Nephron (organoid): ENCODE results near the gene EIF4E.
"Not testable (repeated sequence)": the region's sequence is repeated elsewhere in the genome, so short reads cannot be mapped to it uniquely, and the experiment has no call there.

Source experiments
- H3K27ac Mint-ChIP-seq, 3 experiments: 2 replicates each; pipeline ENCODE4 v1.8.0; 2020; ENCODE audit warnings: mixed read lengths in 3 of 3, mild to moderate bottlenecking in 2 of 3, moderate library complexity in 1 of 3
- H3K27me3 Mint-ChIP-seq: 2 replicates; pipeline ENCODE4 v1.8.0; 2021; ENCODE audit warnings: low read depth, mild to moderate bottlenecking, moderate library complexity, mixed read lengths
- H3K36me3 Mint-ChIP-seq: 2 replicates; pipeline ENCODE4 v1.8.0; 2020; ENCODE audit warnings: low read depth, mixed read lengths
- H3K4me1 Mint-ChIP-seq: 2 replicates; pipeline ENCODE4 v1.8.0; 2020; ENCODE audit warnings: mixed read lengths
- H3K4me3 Mint-ChIP-seq, 3 experiments: 2 replicates each; pipeline ENCODE4 v1.8.0; 2020; ENCODE audit warnings: mild to moderate bottlenecking in 3 of 3, mixed read lengths in 3 of 3, moderate library complexity in 2 of 3
- H3K9me3 Mint-ChIP-seq: 2 replicates; pipeline ENCODE4 v1.8.0; 2020; ENCODE audit warnings: mixed read lengths
- CTCF ChIP-seq, 3 experiments: fragments of 200-600 bp; sonication (generic); IDR thresholded peaks; one replicate each; pipeline ENCODE4 v1.5.0; 2021; ENCODE audit warnings: antibody characterized with exemption in 3 of 3; ENCODE audit not compliant: unreplicated experiment in 3 of 3

Gene EIF4E

GRCh38 chr4:98928131-98928504 lies 815 bp downstream of the EIF4E start:
- peaks cover 26% of the 10 kb centered on the region for H3K36me3 Mint-ChIP-seq
- peak overlapping the region; percentile 90 to 98 (median 97) for H3K27ac Mint-ChIP-seq
- TF ChIP-seq CTCF (IDR thresholded peaks at IDR 0.05; ENCODE audit: unreplicated experiment in 3 of 3) = no peak
- peaks cover 5% of the 10 kb centered on the region for H3K9me3 Mint-ChIP-seq
- H3K27me3 Mint-ChIP-seq = peaks cover 3% of the 10 kb centered on the region
- peaks cover 6% of the 10 kb centered on the region for H3K4me1 Mint-ChIP-seq
- peak overlapping the region; percentile 95 to 98 (median 98) for H3K4me3 Mint-ChIP-seq

- Mint-ChIP-seq H3K36me3 (peaks cover 37% of the 10 kb centered on the region), H3K4me3 (peak overlapping the region; percentile 50 to 58 (median 50))
- H3K27ac Mint-ChIP-seq, H3K27me3 Mint-ChIP-seq, H3K9me3 Mint-ChIP-seq, H3K4me1 Mint-ChIP-seq: not testable (repeated sequence)
Measured at GRCh38 chr4:98926257-98926656, 2.7 kb downstream of the EIF4E start.

GRCh38 chr4:98921292-98921691 lies 7.6 kb downstream of the EIF4E start:
- Mint-ChIP-seq H3K9me3 (no peaks in the 10 kb centered on the region), H3K27me3 (no peaks in the 10 kb centered on the region), H3K36me3 (peaks cover 58% of the 10 kb centered on the region), H3K4me3 (no peak overlapping the region), H3K27ac (peak overlapping the region in 1 of 3 experiments; percentile 89), H3K4me1 (peaks cover 12% of the 10 kb centered on the region)
- no peak for TF ChIP-seq CTCF (IDR thresholded peaks at IDR 0.05; ENCODE audit: unreplicated experiment in 3 of 3)

GRCh38 chr4:98919996-98920395 lies 8.9 kb downstream of the EIF4E start:
- H3K36me3 Mint-ChIP-seq = peaks cover 54% of the 10 kb centered on the region
- TF ChIP-seq CTCF (IDR thresholded peaks at IDR 0.05; ENCODE audit: unreplicated experiment in 3 of 3) = no peak
- no peaks in the 10 kb centered on the region for H3K9me3 Mint-ChIP-seq
- no peaks in the 10 kb centered on the region for H3K27me3 Mint-ChIP-seq
- H3K4me1 Mint-ChIP-seq = peaks cover 14% of the 10 kb centered on the region
- H3K4me3 Mint-ChIP-seq = no peak overlapping the region
- H3K27ac Mint-ChIP-seq = no peak overlapping the region

DNA sequence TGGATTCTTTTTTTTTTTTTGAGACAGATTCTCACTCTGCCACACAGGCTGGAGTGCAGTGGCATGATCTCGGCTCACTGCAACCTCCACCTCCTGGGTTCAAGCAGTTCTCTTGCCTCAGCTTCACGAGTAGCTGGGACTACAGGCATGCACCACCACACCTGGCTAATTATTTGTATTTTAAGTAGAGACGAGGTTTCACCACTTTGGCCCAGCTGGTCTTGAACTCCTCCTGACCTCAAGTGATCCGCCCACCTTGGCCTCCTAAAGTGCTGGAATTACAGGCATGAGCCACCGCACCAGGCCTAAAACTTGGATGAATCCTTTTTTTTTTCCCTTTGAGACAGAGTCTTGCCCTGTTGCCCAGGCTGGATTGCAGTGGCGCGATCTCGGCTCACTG lies 18.2 kb downstream of the EIF4E start:
- not testable (repeated sequence) for H3K4me3 Mint-ChIP-seq

GRCh38 chr4:98909646-98910401 lies 19.1 kb downstream of the EIF4E start:
- H3K36me3 Mint-ChIP-seq = peaks cover 17% of the 10 kb centered on the region
- TF ChIP-seq CTCF (IDR thresholded peaks at IDR 0.05; ENCODE audit: unreplicated experiment in 3 of 3) = no peak
- peaks cover 21% of the 10 kb centered on the region for H3K4me1 Mint-ChIP-seq
- H3K27me3 Mint-ChIP-seq = no peaks in the 10 kb centered on the region
- H3K9me3 Mint-ChIP-seq = no peaks in the 10 kb centered on the region
- H3K4me3 Mint-ChIP-seq = no peak overlapping the region
- peak overlapping the region in 2 of 3 experiments; percentile 33 to 34 for H3K27ac Mint-ChIP-seq

More for the DNA sequence above, 18.2 kb downstream of the EIF4E start:
- not testable (repeated sequence) for H3K27ac Mint-ChIP-seq, H3K9me3 Mint-ChIP-seq, H3K27me3 Mint-ChIP-seq
- Mint-ChIP-seq H3K4me1 (peaks cover 21% of the 10 kb centered on the region), H3K36me3 (peaks cover 15% of the 10 kb centered on the region)

DNA sequence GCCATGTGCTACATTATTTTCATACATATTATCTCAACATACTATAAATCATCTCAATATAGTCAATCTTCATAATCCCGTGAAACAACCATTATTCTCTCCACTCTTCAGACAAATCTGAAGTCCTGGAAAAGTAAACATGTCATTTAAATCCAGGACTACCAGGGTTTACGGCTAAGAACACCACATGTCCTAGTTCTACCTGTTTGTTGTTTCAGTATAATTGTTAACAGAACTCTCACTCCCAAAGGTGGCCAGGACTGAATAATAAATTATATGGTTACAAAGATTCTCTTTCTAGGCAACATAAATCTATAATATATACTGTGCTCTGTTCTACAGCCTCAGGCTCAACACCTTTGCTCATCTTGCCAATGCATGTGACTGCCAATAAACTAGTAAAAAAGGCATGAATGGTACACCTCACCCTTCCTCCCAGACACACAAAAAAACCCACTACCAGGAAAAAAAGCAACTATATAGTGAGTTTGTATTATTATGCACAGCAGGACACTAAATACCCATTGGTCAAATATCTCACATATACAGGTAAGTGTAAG lies 20.1 kb downstream of the EIF4E start:
- Mint-ChIP-seq H3K27me3 (no peaks in the 10 kb centered on the region), H3K4me3 (no peak overlapping the region), H3K27ac (peak overlapping the region in 1 of 3 experiments; percentile 39), H3K36me3 (peaks cover 17% of the 10 kb centered on the region), H3K4me1 (peaks cover 21% of the 10 kb centered on the region), H3K9me3 (no peaks in the 10 kb centered on the region)
- no peak for TF ChIP-seq CTCF (IDR thresholded peaks at IDR 0.05; ENCODE audit: unreplicated experiment in 3 of 3)
